CD4-positive, CD25-positive, alpha-beta regulatory T cell (primary cell): ENCODE data around the gene DEF6. TPM values are rescaled to one million over a fixed set of nuclear protein-coding genes. Genes with fewer than 3 reads are reported as not detected.
A peak's percentile ranks its signal among the peaks of the same experiment; 100 is the strongest.

Source experiments
- ATAC-seq, 2 donors: fragments of 150-1000 bp; cut with Tn5 transposase; one replicate each; pipeline ENCODE4 v1.10.0; 2021; ENCODE audit warnings: low read depth in 2 of 2, moderate number of reproducible peaks in 2 of 2, moderate library complexity in 1 of 2
- DNase-seq, 3 donors: peaks; one replicate each; pipeline versions ENCODE4 v3.0.0 to v3.0.0-alpha.2; 2012 to 2022; ENCODE audit warnings: mixed read lengths in 1 of 3
- H3K27ac ChIP-seq: one replicate; pipeline ENCODE4 v1.7.0; 2013; ENCODE audit warnings: mild to moderate bottlenecking, low read length; ENCODE audit not compliant: insufficient read depth, poor library complexity, severe bottlenecking
- H3K27me3 ChIP-seq: one replicate; pipeline ENCODE4 v1.7.0; 2013; ENCODE audit warnings: low read length; ENCODE audit not compliant: control insufficient read depth, insufficient read depth
- H3K36me3 ChIP-seq: one replicate; pipeline ENCODE4 v1.7.0; 2013; ENCODE audit warnings: mild to moderate bottlenecking, low read length, moderate library complexity; ENCODE audit not compliant: control insufficient read depth, insufficient read depth
- H3K4me1 ChIP-seq: 2 replicates; pipeline ENCODE4 v1.7.0; 2013; ENCODE audit warnings: mild to moderate bottlenecking, low read length; ENCODE audit not compliant: insufficient read depth, control insufficient read depth, poor library complexity, severe bottlenecking
- H3K4me3 ChIP-seq: one replicate; pipeline ENCODE4 v1.7.0; 2013; ENCODE audit warnings: low read depth, mild to moderate bottlenecking, low read length, moderate library complexity
- H3K9me3 ChIP-seq, 2 experiments: 1 replicate in 1 of 2; 2 replicates in 1 of 2; pipeline ENCODE4 v1.7.0; 2013; ENCODE audit warnings: low read length in 2 of 2, mild to moderate bottlenecking in 1 of 2, moderate library complexity in 1 of 2; ENCODE audit not compliant: control insufficient read depth in 2 of 2
- H3K27ac Mint-ChIP-seq, 3 donors: one replicate each; pipeline ENCODE4 v1.8.0; 2020 to 2022; ENCODE audit warnings: mild to moderate bottlenecking in 3 of 3, mixed read lengths in 3 of 3, moderate library complexity in 2 of 3
- H3K27me3 Mint-ChIP-seq: one replicate; pipeline ENCODE4 v1.8.0; 2022; ENCODE audit warnings: mild to moderate bottlenecking, mixed read lengths
- H3K36me3 Mint-ChIP-seq: one replicate; pipeline ENCODE4 v1.8.0; 2020; ENCODE audit warnings: mixed read lengths
- H3K4me1 Mint-ChIP-seq, 4 donors: one replicate each; pipeline ENCODE4 v1.8.0; 2020 to 2022; ENCODE audit warnings: mixed read lengths in 4 of 4, mild to moderate bottlenecking in 1 of 4
- H3K4me3 Mint-ChIP-seq, 4 donors: one replicate each; pipeline ENCODE4 v1.8.0; 2020 to 2022; ENCODE audit warnings: mild to moderate bottlenecking in 4 of 4, mixed read lengths in 4 of 4, moderate library complexity in 3 of 4
- H3K9me3 Mint-ChIP-seq, 7 donors: one replicate each; pipeline ENCODE4 v1.8.0; 2020 to 2022; ENCODE audit warnings: mixed read lengths in 7 of 7, mild to moderate bottlenecking in 3 of 7, moderate library complexity in 2 of 7
- polyA plus RNA-seq, 4 donors: library from polyadenylated mRNA; unstranded; fragments of 300-500 nt; fragmentation: Illumina TruSeq; gene quantifications; one replicate each; pipeline ENCODE4 v1.2.3, GENCODE V29; 2021
- total RNA-seq: library from RNA; stranded (reverse); gene quantifications from one replicate; pipeline ENCODE4 v1.2.3, GENCODE V29; 2022

DEF6 gene
- total and polyA plus RNA-seq, 5 donors from 2014 or later, result 134 to 247 (median 141) TPM

DNA sequence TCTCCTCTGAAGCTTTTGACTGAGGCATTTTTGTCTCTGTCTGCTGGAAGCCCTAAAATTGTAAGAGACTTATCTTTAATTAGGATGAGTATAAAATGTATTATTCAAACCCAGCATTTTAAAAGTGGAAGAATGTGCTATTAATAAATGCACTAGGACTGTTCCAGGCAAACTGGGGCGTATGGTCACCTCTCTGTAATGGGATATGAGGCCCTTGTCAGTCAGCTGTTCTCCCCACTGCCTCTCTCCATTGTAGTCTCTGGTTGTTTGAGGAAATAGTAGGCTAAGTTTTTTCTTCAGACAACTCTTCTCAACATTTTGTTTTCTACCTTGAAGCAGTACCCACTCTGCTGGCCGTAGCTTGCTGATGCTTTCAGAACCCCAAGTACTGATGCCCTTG, 14.3 kb upstream of the DEF6 start:
- H3K4me1 Mint-ChIP-seq, result peaks cover 0 to 6% (median 2%) of the 10 kb centered on the region in 4 donors
- no peak overlapping the region for H3K4me3 Mint-ChIP-seq
- Histone ChIP-seq H3K9me3 (no peaks in the 10 kb centered on the region), H3K27ac (no peak overlapping the region), H3K4me1 (no peaks in the 10 kb centered on the region), H3K4me3 (no peak overlapping the region), H3K27me3 (no peaks in the 10 kb centered on the region), H3K36me3 (peaks cover 72% of the 10 kb centered on the region)
- no peaks in the 10 kb centered on the region for H3K9me3 Mint-ChIP-seq
- no peak for ATAC-seq
- DNase-seq, result no peak
- peak overlapping the region in 1 of 3 donors; percentile 75 for H3K27ac Mint-ChIP-seq
- no peaks in the 10 kb centered on the region for H3K27me3 Mint-ChIP-seq
- peaks cover 46% of the 10 kb centered on the region for H3K36me3 Mint-ChIP-seq

DNA sequence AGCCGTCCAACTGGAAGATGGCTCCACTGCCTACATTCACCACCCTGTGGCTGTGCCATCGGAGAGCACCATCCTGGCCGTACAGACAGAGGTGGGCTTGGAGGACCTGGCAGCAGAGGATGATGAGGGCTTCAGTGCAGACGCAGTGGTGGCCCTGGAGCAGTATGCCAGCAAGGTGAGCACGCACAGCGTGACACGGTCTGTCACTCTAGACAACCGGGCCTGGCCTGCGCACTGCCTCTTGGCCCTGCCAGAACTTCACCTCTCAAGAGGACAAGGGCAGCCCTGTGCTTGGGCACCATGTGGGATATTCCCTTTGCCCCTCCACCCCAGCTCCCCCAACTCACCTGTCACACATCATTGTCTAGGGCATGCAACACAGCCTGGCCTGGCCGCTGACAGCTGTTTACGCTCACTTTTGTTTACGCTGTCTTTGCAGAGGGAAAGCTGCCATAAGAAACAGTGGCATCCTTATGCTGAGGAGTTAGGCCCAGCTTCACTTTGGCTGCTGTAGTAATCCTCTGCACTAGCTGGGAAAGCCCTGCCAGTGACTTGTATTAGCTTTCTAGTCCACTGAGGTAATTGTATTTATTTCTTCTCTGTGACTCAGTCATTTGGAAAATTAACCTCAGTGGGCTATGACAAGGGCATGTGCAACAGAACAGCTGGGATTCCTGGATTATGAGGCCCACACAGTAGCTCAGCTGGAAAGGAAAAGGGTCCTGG, 9.8 kb upstream of the DEF6 start:
- ATAC-seq (no peak), DNase-seq (no peak)
- no peaks in the 10 kb centered on the region for H3K27me3 Mint-ChIP-seq
- Histone ChIP-seq H3K27ac (no peak overlapping the region), H3K27me3 (no peaks in the 10 kb centered on the region), H3K36me3 (peaks cover 81% of the 10 kb centered on the region), H3K9me3 (no peaks in the 10 kb centered on the region), H3K4me1 (no peaks in the 10 kb centered on the region), H3K4me3 (no peak overlapping the region)
- peaks cover 58% of the 10 kb centered on the region for H3K36me3 Mint-ChIP-seq
- H3K4me1 Mint-ChIP-seq, result no peaks in the 10 kb centered on the region
- H3K4me3 Mint-ChIP-seq, result no peak overlapping the region
- no peaks in the 10 kb centered on the region for H3K9me3 Mint-ChIP-seq
- no peak overlapping the region for H3K27ac Mint-ChIP-seq

DNA sequence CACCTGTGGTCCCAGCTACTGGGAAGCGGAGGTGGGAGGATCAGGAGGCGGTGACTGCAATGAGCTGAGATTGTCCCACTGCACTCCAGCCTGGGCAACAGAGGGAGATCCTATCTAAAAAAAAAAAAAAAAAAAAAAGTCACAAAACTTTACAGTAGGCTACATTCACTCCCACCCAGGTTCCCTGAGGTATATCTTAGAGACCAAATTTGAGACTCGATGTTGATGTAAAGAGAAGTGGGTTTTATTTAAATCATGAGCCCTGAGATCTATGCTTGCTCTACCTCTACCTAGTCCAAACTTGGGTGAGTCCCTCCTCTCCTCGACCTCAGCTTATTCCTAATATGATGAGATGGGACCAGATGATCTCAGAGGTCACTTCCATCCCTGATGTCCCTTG, 8.8 kb upstream of the DEF6 start:
- ATAC-seq (no peak), DNase-seq (no peak)
- Mint-ChIP-seq H3K36me3 (peaks cover 49% of the 10 kb centered on the region), H3K27ac (no peak overlapping the region), H3K27me3 (no peaks in the 10 kb centered on the region), H3K9me3 (no peaks in the 10 kb centered on the region), H3K4me1 (no peaks in the 10 kb centered on the region), H3K4me3 (no peak overlapping the region)
- no peaks in the 10 kb centered on the region for H3K27me3 ChIP-seq
- no peak overlapping the region for H3K4me3 ChIP-seq
- H3K4me1 ChIP-seq, result no peaks in the 10 kb centered on the region
- peaks cover 76% of the 10 kb centered on the region for H3K36me3 ChIP-seq
- H3K9me3 ChIP-seq, result no peaks in the 10 kb centered on the region
- no peak overlapping the region for H3K27ac ChIP-seq

DNA sequence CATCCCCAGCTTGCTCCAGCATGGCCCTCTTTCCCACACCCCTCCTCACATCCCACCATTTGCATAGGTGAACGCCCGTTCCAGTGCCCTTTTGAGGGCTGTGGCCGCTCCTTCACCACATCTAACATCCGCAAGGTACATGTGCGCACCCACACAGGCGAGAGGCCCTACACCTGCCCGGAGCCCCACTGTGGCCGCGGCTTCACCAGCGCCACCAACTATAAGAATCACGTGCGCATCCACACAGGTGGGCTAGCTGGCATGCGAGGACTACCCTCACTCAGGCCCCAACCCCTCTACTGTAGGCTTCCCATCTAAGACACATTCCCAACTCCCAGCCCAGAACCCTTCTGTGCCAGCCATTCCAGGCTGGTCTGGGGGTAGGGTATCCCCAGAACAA, 6.1 kb upstream of the DEF6 start:
- H3K27ac Mint-ChIP-seq, result no peak overlapping the region
- no peaks in the 10 kb centered on the region for H3K9me3 Mint-ChIP-seq
- H3K4me1 Mint-ChIP-seq, result peaks cover 0 to 6% (median 4%) of the 10 kb centered on the region in 4 donors

DNA sequence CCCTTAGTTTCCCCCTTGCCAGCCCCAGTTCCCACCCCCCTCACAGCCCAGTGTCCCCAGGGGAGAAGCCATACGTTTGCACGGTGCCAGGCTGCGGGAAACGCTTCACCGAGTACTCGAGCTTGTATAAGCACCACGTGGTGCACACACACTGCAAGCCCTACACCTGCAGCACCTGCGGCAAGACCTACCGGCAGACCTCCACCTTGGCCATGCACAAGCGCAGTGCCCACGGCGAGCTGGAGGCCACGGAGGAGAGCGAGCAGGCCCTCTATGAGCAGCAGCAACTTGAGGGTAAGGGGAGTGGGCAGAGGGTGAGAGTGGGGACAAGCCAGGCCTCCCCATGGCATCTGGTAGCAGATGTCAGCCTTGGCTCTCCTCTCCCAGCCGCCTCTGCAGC, 5.1 kb upstream of the DEF6 start:
- peaks cover 55% of the 10 kb centered on the region for H3K36me3 ChIP-seq
- Mint-ChIP-seq H3K36me3 (peaks cover 33% of the 10 kb centered on the region), H3K4me3 (no peak overlapping the region), H3K9me3 (no peaks in the 10 kb centered on the region), H3K27me3 (no peaks in the 10 kb centered on the region), H3K4me1 (peaks cover 3 to 10% (median 8%) of the 10 kb centered on the region in 4 donors), H3K27ac (peak overlapping the region in 1 of 3 donors; percentile 38)
- ATAC-seq (no peak), DNase-seq (no peak)
- H3K27me3 ChIP-seq, result no peaks in the 10 kb centered on the region
- H3K4me1 ChIP-seq, result peaks cover 5% of the 10 kb centered on the region
- H3K9me3 ChIP-seq, result no peaks in the 10 kb centered on the region
- H3K27ac ChIP-seq, result no peak overlapping the region
- H3K4me3 ChIP-seq, result no peak overlapping the region

More for the DNA sequence above, 6.1 kb upstream of the DEF6 start:
- Histone ChIP-seq H3K4me3 (no peak overlapping the region), H3K36me3 (peaks cover 65% of the 10 kb centered on the region), H3K27ac (no peak overlapping the region), H3K27me3 (no peaks in the 10 kb centered on the region), H3K9me3 (no peaks in the 10 kb centered on the region), H3K4me1 (no peaks in the 10 kb centered on the region)
- Mint-ChIP-seq H3K27me3 (no peaks in the 10 kb centered on the region), H3K36me3 (peaks cover 41% of the 10 kb centered on the region), H3K4me3 (no peak overlapping the region)
- no peak for DNase-seq
- ATAC-seq, result no peak

DNA sequence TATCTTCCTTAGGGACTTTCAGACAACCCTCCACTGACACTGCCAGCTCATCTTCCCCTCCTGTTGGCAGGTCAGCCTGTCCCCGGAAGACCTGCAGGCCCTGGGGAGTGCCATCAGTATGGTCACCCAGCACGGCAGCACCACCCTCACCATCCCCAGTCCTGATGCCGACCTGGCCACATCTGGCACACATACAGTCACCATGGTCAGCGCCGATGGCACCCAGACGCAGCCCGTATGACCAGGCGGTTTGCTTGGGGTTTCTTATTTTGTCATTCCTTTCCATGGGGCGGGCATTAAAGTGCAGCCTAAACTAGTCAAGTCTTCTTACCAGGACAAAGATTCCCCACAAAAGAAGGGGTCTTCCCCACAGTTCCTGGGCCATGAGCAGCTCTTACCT, 3.9 kb upstream of the DEF6 start:
- H3K9me3 ChIP-seq, result no peaks in the 10 kb centered on the region
- H3K27ac ChIP-seq, result no peak overlapping the region
- H3K36me3 ChIP-seq, result peaks cover 45% of the 10 kb centered on the region
- no peak overlapping the region for H3K4me3 ChIP-seq
- Mint-ChIP-seq H3K9me3 (no peaks in the 10 kb centered on the region), H3K36me3 (peaks cover 33% of the 10 kb centered on the region), H3K27ac (peak overlapping the region in 1 of 3 donors; percentile 56), H3K27me3 (no peaks in the 10 kb centered on the region), H3K4me3 (no peak overlapping the region), H3K4me1 (peaks cover 4 to 12% (median 9%) of the 10 kb centered on the region in 4 donors)
- ATAC-seq, result no peak
- H3K27me3 ChIP-seq, result no peaks in the 10 kb centered on the region
- DNase-seq, result no peak
- H3K4me1 ChIP-seq, result peaks cover 15% of the 10 kb centered on the region

DNA sequence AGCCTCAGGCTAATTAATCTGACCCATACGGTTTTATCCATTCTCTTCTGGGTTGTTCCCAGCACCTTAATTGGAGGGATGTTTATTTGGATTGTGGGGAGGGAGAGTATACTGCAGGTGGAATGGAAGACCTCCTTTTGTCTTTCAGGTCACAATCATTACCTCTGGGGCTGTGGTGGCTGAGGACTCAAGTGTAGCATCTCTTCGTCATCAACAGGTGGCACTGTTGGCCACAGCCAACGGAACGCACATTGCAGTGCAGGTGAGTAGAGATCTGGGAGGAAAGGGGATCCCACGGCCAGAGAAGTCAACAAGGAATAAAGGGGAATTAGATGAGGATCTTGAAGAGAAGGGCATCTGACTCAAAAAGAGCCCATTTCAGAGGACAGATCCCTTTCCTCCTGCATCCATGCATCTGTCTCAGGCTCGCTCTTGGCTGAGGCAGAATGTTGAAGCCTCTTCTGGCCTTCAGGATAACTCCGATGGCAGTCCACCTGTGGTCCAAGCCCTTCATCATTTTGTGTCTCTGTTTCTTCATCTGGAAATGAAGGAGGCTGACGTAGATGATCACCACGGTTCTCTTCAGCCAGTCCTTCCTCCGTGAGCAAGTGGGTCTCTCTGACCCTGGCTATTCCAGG, 3.2 kb upstream of the DEF6 start:
- Mint-ChIP-seq H3K4me3 (peak overlapping the region in 1 of 4 donors; percentile 73), H3K27ac (peak overlapping the region; percentile 41 to 48 (median 42)), H3K4me1 (peaks cover 4 to 19% (median 14%) of the 10 kb centered on the region in 4 donors), H3K9me3 (no peaks in the 10 kb centered on the region), H3K27me3 (no peaks in the 10 kb centered on the region), H3K36me3 (peaks cover 29% of the 10 kb centered on the region)
- H3K27ac ChIP-seq, result no peak overlapping the region
- ATAC-seq, result peak; percentile 30 to 33
- peak; percentile 30 to 73 (median 56) for DNase-seq
- H3K4me3 ChIP-seq, result no peak overlapping the region
- no peaks in the 10 kb centered on the region for H3K27me3 ChIP-seq
- peaks cover 39% of the 10 kb centered on the region for H3K36me3 ChIP-seq
- H3K9me3 ChIP-seq, result no peaks in the 10 kb centered on the region
- peaks cover 23% of the 10 kb centered on the region for H3K4me1 ChIP-seq
